ENCODE measurements around the gene ZNF182. TPM values are rescaled to one million over a fixed set of nuclear protein-coding genes. Genes with fewer than 3 reads are reported as not detected.
"Not testable (repeated sequence)": the region's sequence is repeated elsewhere in the genome, so short reads cannot be mapped to it uniquely, and the experiment has no call there.

ZNF182 gene
- total RNA-seq, 1 experiment from 2014 or later, result 3.1 TPM

- DNase-seq (ENCODE audit: low read depth), result no peak
These were observed 1.5 kb downstream of the ZNF182 start for GRCh38 chrX:48002319-48002718.

DNA sequence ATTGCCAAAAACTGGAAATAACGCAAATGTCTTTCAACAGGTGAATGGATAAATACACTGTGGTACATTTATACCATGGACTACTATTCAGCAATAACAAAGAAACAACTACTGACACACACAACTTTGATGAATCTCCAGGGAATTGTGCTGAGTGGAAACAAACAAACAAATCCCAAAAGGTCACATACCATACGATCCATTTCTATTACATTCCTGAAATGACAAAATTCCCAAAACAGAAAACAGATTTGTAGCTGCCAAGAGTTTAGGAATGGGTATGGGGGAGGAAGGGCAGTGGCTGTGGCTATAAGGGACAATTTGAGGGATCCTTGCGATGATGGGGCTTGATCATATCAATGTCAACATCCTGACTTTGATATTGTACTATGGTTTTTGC, 2.5 kb downstream of the ZNF182 start:
- DNase-seq (ENCODE audit: low read depth), result no peak

GRCh38 chrX:47992669-47993068, 11.1 kb downstream of the ZNF182 start:
- DNase-seq (ENCODE audit: low read depth), result no peak

GRCh38 chrX:47992095-47992380, 11.8 kb downstream of the ZNF182 start:
- DNase-seq (ENCODE audit: low read depth), result no peak

DNA sequence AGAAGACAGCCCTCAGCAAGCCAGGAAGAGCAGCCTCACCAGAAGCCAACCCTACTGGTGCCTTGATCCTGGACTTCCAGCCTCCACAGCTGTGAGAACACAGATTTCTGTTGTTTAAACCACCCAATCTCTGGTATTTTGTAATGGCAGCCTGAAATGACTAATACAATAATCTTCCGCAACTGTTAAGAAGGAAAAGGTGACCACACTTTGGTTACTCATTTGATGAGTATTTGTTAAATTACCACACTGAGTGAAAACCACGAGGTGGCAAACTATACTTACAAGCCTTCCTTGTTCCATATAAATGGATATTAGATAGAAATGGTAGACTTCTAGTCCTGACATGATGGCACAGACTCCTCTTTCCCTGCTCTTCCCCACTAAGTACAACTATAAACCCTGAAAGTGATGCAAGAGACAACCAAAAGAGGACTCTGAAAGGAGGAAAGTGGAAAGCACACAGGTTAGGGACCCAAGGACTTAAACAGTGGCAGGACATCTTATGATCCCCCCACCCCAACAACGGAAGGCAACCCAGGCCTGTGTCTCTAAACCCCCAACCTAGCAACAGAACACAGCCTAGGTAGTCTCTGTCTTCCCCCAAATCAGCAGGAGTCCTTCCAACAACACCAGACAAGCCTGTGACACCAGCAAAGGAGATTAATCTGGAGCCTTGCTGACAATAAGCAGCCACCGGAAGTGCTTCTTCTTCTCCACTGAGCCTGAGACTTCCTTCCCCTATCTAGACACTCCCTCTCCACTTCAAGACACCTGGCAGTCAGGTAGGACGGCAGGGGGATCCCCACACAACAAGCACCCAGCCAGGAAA, 12.3 kb downstream of the ZNF182 start:
- peak; percentile 81 for DNase-seq (ENCODE audit: low read depth)

- no peak for DNase-seq (ENCODE audit: low read depth)
These were observed 27.3 kb downstream of the ZNF182 start for GRCh38 chrX:47976254-47977151.

DNA sequence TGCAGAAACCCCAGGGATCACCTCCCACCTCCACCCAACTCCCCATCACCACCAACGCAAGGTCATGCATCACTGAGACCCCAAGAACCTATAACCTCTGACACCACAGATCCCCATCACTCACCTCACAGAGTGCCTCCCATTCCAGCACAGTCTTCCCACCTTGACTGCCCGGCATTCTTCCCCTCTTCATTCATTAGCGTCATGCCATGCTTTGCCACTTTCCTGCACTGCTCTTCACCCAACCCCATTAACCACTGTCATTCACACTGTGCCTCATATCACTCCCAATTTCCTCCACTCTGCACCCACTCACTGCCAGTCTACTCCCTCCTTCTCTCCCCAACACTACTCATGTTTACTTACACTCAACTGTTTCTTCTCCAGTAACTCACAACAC, 30.6 kb downstream of the ZNF182 start:
- no peak for DNase-seq (ENCODE audit: low read depth)

- not testable (repeated sequence) for DNase-seq (ENCODE audit: low read depth)
These were observed 38.3 kb downstream of the ZNF182 start for GRCh38 chrX:47965526-47965925.

GRCh38 chrX:47961830-47962229, 42.0 kb downstream of the ZNF182 start:
- DNase-seq (ENCODE audit: low read depth), result not testable (repeated sequence)

DNA sequence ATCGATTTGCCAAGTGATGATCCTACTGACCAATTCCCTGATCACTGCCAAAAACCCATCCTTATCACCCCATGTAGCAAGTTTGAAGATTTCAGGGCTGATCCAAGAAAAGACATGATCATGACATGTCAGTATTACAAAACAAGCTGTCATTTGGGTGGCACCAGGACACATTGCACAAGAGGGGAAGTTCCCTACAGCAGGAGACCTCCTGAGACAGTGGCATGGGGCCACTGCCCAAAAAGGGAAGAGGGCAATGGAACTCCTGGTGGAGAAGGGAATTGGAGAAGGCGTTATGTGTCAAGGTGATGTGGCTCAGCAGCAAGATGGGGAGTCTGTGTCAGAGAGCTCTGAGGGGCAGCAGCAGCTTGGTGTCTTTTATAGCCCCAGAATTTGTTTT, 43.4 kb downstream of the ZNF182 start:
- no peak for DNase-seq (ENCODE audit: low read depth)

DNA sequence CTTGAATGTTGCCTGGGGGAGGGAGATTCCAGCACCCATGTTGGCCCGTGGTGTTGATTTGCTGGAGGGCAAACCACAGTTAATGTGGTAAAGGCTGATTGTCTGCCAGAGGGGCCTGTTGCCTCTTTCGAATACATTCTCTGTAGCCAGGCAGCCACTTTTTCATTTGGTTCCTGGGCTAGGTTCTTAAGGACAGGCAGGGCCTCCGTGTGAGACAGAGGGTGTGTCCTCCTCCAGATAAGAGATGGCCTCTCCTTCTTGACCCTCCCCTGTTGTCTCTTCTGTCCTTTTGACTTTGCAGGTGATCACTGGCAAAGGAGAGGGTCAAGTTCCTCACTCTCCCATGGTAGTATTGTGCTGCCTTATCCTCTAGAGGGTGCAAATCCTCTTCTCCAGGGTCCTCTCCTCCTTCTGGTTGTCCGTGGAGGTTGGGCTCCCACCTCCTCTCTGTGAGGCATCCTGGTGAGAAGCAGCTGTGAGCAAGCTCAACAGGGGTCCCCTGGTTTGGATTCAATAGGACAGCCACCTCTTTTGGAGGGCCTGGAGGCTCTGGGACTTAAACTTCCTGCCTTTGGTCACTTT, 44.9 kb downstream of the ZNF182 start:
- DNase-seq (ENCODE audit: low read depth), result no peak

DNA sequence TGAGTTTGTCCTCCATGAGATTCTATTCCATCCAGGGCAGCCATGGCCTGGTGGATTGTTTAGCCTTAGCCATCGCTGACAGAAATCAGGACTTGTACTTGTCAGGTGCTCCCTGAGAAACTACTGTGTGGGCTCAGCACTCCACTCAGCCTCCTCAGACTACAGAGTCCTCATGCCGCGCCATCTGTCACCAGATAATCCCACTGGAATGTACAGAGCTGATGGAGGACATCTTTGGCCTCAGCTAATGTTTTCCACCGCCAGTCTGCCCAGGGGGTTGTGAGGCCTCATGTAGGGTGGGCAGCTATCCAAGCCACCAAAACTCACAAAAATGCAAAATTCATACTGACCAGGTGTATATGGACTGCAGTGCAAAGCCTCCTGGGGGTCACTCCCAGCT, 45.6 kb downstream of the ZNF182 start:
- not testable (repeated sequence) for DNase-seq (ENCODE audit: low read depth)

- DNase-seq (ENCODE audit: low read depth), result no peak
These were observed 47.8 kb downstream of the ZNF182 start for GRCh38 chrX:47956016-47956415.

DNA sequence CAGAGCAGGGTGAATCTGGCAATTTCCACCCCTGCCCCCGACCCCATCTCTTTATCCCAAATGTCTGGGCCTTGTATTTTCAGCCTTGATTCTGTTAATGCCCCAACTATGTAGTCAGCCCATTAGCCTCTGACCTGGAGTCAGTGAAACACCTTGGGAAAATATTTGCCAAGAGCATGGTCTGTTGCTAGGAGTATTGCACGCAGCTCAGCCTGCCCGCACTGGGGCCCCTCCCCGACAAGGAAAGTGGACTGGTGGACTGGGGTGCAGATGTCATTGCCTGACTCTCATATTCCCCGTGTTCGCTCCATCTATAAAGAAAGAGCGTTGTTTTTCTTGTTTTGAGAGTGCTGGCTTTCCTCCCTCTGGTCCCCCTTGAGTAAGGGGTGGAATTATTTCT, 48.5 kb downstream of the ZNF182 start:
- DNase-seq (ENCODE audit: low read depth), result not testable (repeated sequence)

- DNase-seq (ENCODE audit: low read depth), result peak; percentile 23
These were observed 62.4 kb downstream of the ZNF182 start for GRCh38 chrX:47941423-47941822.

- DNase-seq (ENCODE audit: low read depth), result no peak
These were observed 63.3 kb downstream of the ZNF182 start for GRCh38 chrX:47940448-47940847.

DNA sequence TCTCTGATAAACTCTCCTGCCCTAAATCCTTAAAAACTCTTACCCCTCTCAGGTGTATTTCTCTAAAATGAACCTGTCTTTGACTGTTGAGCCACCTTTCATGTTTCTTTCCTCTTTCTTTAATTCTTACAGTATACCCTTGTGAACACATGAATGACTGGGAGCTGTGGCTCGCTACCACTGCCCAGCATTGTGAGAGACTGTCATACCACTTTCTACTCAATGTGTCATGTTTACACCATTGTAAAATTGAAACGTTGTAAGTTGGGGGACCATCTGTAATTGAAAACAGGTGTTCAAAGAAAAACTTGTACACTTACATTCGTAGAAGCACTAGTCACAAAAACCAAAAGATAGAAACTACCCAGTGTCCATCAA, 66.9 kb downstream of the ZNF182 start:
- DNase-seq (ENCODE audit: low read depth), result no peak

GRCh38 chrX:47936224-47936939, 67.4 kb downstream of the ZNF182 start:
- no peak for DNase-seq (ENCODE audit: low read depth)

DNA sequence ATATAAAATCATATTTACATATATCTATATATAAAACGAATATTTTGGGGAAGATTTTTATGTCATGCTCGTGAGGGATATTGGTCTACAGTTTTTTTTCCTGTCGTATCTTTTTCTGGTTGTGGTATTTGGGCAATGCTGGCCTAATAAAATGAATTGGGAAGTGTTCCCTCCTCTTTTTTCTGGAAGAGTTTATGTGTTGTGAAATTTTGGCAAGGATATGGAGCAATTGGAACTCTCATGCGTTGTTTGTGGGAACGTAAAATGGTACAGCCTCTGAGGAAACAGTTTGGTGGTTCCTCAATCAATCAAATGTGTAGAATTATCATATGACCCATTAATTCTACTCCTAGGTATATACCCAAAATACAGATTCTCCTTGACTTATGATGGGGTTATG, 69.8 kb downstream of the ZNF182 start:
- no peak for DNase-seq (ENCODE audit: low read depth)

DNA sequence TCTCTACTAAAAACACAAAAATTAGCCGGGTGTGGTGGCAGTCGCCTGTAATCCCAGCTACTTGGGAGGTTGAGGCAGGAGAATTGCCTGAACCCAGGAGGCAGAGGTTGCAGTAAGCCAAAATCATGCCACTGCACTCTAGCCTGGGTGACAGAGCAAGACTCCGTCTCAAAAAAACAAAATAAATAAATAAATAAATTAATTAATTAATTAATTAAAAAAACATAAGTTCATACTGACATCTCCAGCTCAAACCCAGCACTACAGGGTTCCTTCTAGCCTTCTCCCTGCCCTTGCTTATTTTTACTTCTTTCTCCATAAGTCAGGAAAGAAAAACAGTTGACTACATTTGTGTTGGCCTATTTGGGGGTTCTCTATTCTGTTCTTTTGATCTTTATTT, 71.8 kb downstream of the ZNF182 start:
- DNase-seq (ENCODE audit: low read depth), result not testable (repeated sequence)

DNA sequence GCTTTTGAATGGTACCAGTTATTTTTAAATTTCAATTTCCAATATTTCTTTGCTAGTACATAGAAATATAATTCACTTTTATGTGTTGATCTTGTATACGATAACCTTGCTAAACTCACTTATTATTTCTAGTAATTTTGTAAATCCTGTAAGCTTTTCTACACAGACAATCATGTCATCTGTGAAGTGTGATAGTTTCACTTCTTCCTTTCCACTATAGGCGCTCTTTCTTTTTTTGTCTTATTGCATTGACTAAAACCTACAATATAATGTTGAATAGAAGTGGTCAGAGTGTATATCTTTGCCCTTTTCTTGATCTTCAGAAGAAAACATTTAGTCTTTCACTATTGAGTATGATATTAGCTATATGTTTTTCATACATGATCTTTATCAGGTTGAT, 76.6 kb downstream of the ZNF182 start:
- no peak for DNase-seq (ENCODE audit: low read depth)
